H1 (cell line): ENCODE results near the gene INTS1. TPM values are rescaled to one million over a fixed set of nuclear protein-coding genes. Genes with fewer than 3 reads are reported as not detected.

Source experiments
- CTCF ChIA-PET: fragments of 300-600 bp; sonication (Branson Sonifier 250); formaldehyde crosslinking; loops from one replicate; lab custom pipeline; 2021; ENCODE audit not compliant: partially characterized antibody; lab: Charles Lee
- POLR2A ChIA-PET: fragments of 300-600 bp; sonication (Branson Sonifier 250); formaldehyde crosslinking; loops from one replicate; lab custom pipeline; 2021; ENCODE audit warnings: inconsistent platforms; ENCODE audit not compliant: partially characterized antibody; lab: Charles Lee
- DNase-seq, 2 experiments: peaks; one replicate each; pipeline versions ENCODE4 v3.0.0 to v3.0.0-alpha.2; 2010 to 2022; ENCODE audit warnings: low spot score in 2 of 2, low read depth in 1 of 2, mixed read lengths in 1 of 2
- FAIRE-seq: peaks from 2 replicates; lab custom pipeline; 2011; peaks lifted over from hg19 to GRCh38; lab: Jason Lieb, UNC
- H2AFZ ChIP-seq: 2 replicates; pipeline ENCODE4 v1.8.1; 2012; ENCODE audit warnings: low read length, inconsistent platforms
- H2AK5ac ChIP-seq: 2 replicates; pipeline ENCODE4 v1.6.1; 2013; ENCODE audit warnings: low read depth, low read length
- H2BK120ac ChIP-seq: replicated peaks from 2 replicates; pipeline ENCODE3; 2013; ENCODE audit warnings: low read depth, low read length, inconsistent platforms
- H2BK12ac ChIP-seq: 2 replicates; pipeline ENCODE4 v1.6.1; 2013; ENCODE audit warnings: low read depth, low read length
- H2BK15ac ChIP-seq: 2 replicates; pipeline ENCODE4 v1.6.1; 2013; ENCODE audit warnings: low read length
- H2BK20ac ChIP-seq: 2 replicates; pipeline ENCODE4 v1.6.1; 2013; ENCODE audit warnings: low read length
- H2BK5ac ChIP-seq: 2 replicates; pipeline ENCODE4 v1.6.1; 2013; ENCODE audit warnings: low read depth, low read length
- H3K14ac ChIP-seq: 2 replicates; pipeline ENCODE4 v1.6.1; 2013; ENCODE audit warnings: inconsistent platforms; ENCODE audit not compliant: insufficient read length
- H3K18ac ChIP-seq: 2 replicates; pipeline ENCODE4 v1.6.1; 2013; ENCODE audit warnings: low read length; ENCODE audit errors: extremely low read depth
- H3K23ac ChIP-seq: 2 replicates; pipeline ENCODE4 v1.6.1; 2013; ENCODE audit warnings: inconsistent platforms; ENCODE audit not compliant: insufficient read length
- H3K23me2 ChIP-seq: 2 replicates; pipeline ENCODE4 v1.6.1; 2013; ENCODE audit warnings: low read depth, low read length
- H3K27ac ChIP-seq: 2 replicates; pipeline ENCODE4 v1.6.1; 2011; ENCODE audit warnings: low read depth, low read length, inconsistent platforms
- H3K27me3 ChIP-seq, 4 experiments: replicated peaks in 1 of 4; 1 replicate in 1 of 4; 2 replicates in 3 of 4; pipeline versions ENCODE4 v1.6.1 to v1.8.1; 2011 to 2013; ENCODE audit warnings: low read length in 3 of 4, mild to moderate bottlenecking in 3 of 4, inconsistent platforms in 2 of 4, mixed read lengths in 2 of 4, moderate library complexity in 1 of 4; ENCODE audit not compliant: control insufficient read depth in 3 of 4, insufficient read depth in 3 of 4; ENCODE audit errors: extremely low read depth in 1 of 4
- H3K36me3 ChIP-seq, 4 experiments: 2 replicates each; pipeline versions ENCODE4 v1.6.1 to v1.8.1; 2011 to 2013; ENCODE audit warnings: mild to moderate bottlenecking in 4 of 4, low read length in 3 of 4, moderate library complexity in 2 of 4, control low read depth in 1 of 4, inconsistent platforms in 1 of 4; ENCODE audit not compliant: insufficient read depth in 4 of 4, control insufficient read depth in 2 of 4
- H3K4ac ChIP-seq: replicated peaks from 2 replicates; pipeline ENCODE3; 2013; ENCODE audit warnings: low read length, low read depth, mixed read lengths, inconsistent platforms; ENCODE audit not compliant: insufficient read length
- H3K4me1 ChIP-seq, 4 experiments: replicated peaks in 1 of 4; 1 replicate in 1 of 4; 2 replicates in 3 of 4; pipeline versions ENCODE4 v1.6.1 to v1.8.1; 2011 to 2013; ENCODE audit warnings: low read length in 3 of 4, inconsistent platforms in 2 of 4, mixed read lengths in 1 of 4; ENCODE audit not compliant: insufficient read depth in 4 of 4, control insufficient read depth in 3 of 4
- H3K4me2 ChIP-seq, 2 experiments: 2 replicates each; pipeline versions ENCODE4 v1.6.1 to v1.8.1; 2011 to 2013; ENCODE audit warnings: low read depth in 2 of 2, low read length in 2 of 2, control low read depth in 1 of 2, inconsistent platforms in 1 of 2, mild to moderate bottlenecking in 1 of 2; ENCODE audit not compliant: insufficient read depth in 1 of 2
- H3K4me3 ChIP-seq, 4 experiments: fragments of 200-600, 300-600 bp in 1 of 4; sonication (generic), shearing (Covaris generic), sonication (Bioruptor Twin) in 1 of 4; 2 replicates each; pipeline versions ENCODE4 v1.5.1 to v1.8.1; 2011 to 2016; ENCODE audit warnings: low read length in 4 of 4, low read depth in 3 of 4, control low read depth in 2 of 4, inconsistent platforms in 2 of 4, mild to moderate bottlenecking in 2 of 4, mixed read lengths in 1 of 4, moderate library complexity in 1 of 4; ENCODE audit not compliant: insufficient read depth in 2 of 4; ENCODE audit errors: extremely low read depth in 1 of 4
- H3K56ac ChIP-seq: replicated peaks from 2 replicates; pipeline ENCODE3; 2013; ENCODE audit warnings: low read depth, mild to moderate bottlenecking, mixed read lengths, low read length, inconsistent platforms; ENCODE audit not compliant: insufficient read length
- H3K79me1 ChIP-seq: 2 replicates; pipeline ENCODE4 v1.6.1; 2013; ENCODE audit warnings: low read depth, low read length, control low read depth
- H3K79me2 ChIP-seq, 2 experiments: 2 replicates each; pipeline versions ENCODE4 v1.6.1 to v1.8.1; 2012 to 2013; ENCODE audit warnings: low read length in 2 of 2, mild to moderate bottlenecking in 2 of 2, inconsistent platforms in 1 of 2; ENCODE audit not compliant: insufficient read depth in 2 of 2, control insufficient read depth in 1 of 2
- H3K9ac ChIP-seq, 4 experiments: replicated peaks in 1 of 4; 1 replicate in 1 of 4; 2 replicates in 3 of 4; pipeline versions ENCODE4 v1.6.1 to v1.8.1; 2011 to 2013; ENCODE audit warnings: low read depth in 3 of 4, low read length in 3 of 4, control low read depth in 2 of 4, mild to moderate bottlenecking in 2 of 4, moderate library complexity in 2 of 4, inconsistent platforms in 1 of 4; ENCODE audit errors: extremely low read depth in 1 of 4
- H3K9me3 ChIP-seq, 2 experiments: 2 replicates each; pipeline versions ENCODE4 v1.6.1 to v1.8.1; 2012 to 2013; ENCODE audit warnings: mild to moderate bottlenecking in 2 of 2, moderate library complexity in 2 of 2, control low read depth in 1 of 2, inconsistent platforms in 1 of 2, low read depth in 1 of 2, low read length in 1 of 2, mixed read lengths in 1 of 2; ENCODE audit not compliant: insufficient read depth in 2 of 2
- H4K20me1 ChIP-seq, 2 experiments: replicated peaks in 1 of 2; 2 replicates each; pipeline versions ENCODE3 to v1.8.1; 2011 to 2013; ENCODE audit warnings: inconsistent platforms in 2 of 2, low read length in 2 of 2, mild to moderate bottlenecking in 1 of 2; ENCODE audit not compliant: insufficient read depth in 2 of 2, control insufficient read depth in 1 of 2
- H4K5ac ChIP-seq: 2 replicates; pipeline ENCODE4 v1.6.1; 2013; ENCODE audit warnings: low read length, low read depth, mixed read lengths, inconsistent platforms; ENCODE audit not compliant: insufficient read length
- H4K8ac ChIP-seq: 2 replicates; pipeline ENCODE4 v1.8.0; 2013; ENCODE audit warnings: mild to moderate bottlenecking, moderate library complexity, low read length, inconsistent platforms; ENCODE audit not compliant: insufficient read depth; ENCODE audit errors: extremely low read depth
- H4K91ac ChIP-seq: replicated peaks from 2 replicates; pipeline ENCODE3; 2013; ENCODE audit warnings: low read length, mixed read lengths, inconsistent platforms; ENCODE audit not compliant: insufficient read length
- BCL11A ChIP-seq, 2 experiments: IDR thresholded peaks; one replicate each; pipeline ENCODE4 v1.6.1; 2011; ENCODE audit warnings: low read depth in 2 of 2, low read length in 2 of 2, mild to moderate bottlenecking in 2 of 2
- CHD2 ChIP-seq: IDR thresholded peaks from 2 replicates; pipeline ENCODE4 v1.6.1; 2012; ENCODE audit warnings: low read length, improper control_type of control experiment
- EP300 ChIP-seq, 2 experiments: IDR thresholded peaks; 1 replicate in 1 of 2; 2 replicates in 1 of 2; pipeline ENCODE4 v1.6.1; 2011 to 2012; ENCODE audit warnings: low read depth in 2 of 2, low read length in 2 of 2, mild to moderate bottlenecking in 2 of 2, borderline replicate concordance in 1 of 2, inconsistent platforms in 1 of 2, moderate library complexity in 1 of 2
- EZH2 ChIP-seq: fragments of 200-600 bp; sonication (generic); IDR thresholded peaks from 2 replicates; pipeline ENCODE4 v1.7.1; 2012; ENCODE audit warnings: low read depth, mild to moderate bottlenecking, moderate library complexity, low read length, inconsistent platforms; ENCODE audit not compliant: severe bottlenecking
- HDAC6 ChIP-seq: IDR thresholded peaks from one replicate; pipeline ENCODE4 v1.7.1; 2012; ENCODE audit warnings: low read depth, mild to moderate bottlenecking, inconsistent platforms, low read length, moderate library complexity
- KDM1A ChIP-seq: fragments of 200-600, 300-600 bp; sonication (generic); IDR thresholded peaks from 2 replicates; pipeline ENCODE4 v1.7.1; 2016; ENCODE audit warnings: mild to moderate bottlenecking, low read length, borderline replicate concordance
- POLR2AphosphoS5 ChIP-seq: IDR thresholded peaks from 2 replicates; pipeline ENCODE4 v1.6.1; 2011; ENCODE audit warnings: low read depth, low read length
- RXRA ChIP-seq: IDR thresholded peaks from 2 replicates; pipeline ENCODE4 v1.6.1; 2011; ENCODE audit warnings: low read depth, mild to moderate bottlenecking, low read length, moderate library complexity; ENCODE audit not compliant: insufficient read depth
- SP4 ChIP-seq: IDR thresholded peaks from 2 replicates; pipeline ENCODE4 v1.6.1; 2012; ENCODE audit warnings: low read length, inconsistent platforms
- TAF1 ChIP-seq: IDR thresholded peaks from 2 replicates; pipeline ENCODE4 v1.6.1; 2011; ENCODE audit warnings: mild to moderate bottlenecking, low read depth, low read length
- TBP ChIP-seq: IDR thresholded peaks from 2 replicates; pipeline ENCODE4 v1.6.1; 2011; ENCODE audit warnings: low read depth, low read length, improper control_type of control experiment
- YY1 ChIP-seq: IDR thresholded peaks from 2 replicates; pipeline ENCODE4 v1.6.1; 2011; ENCODE audit warnings: low read depth, mild to moderate bottlenecking, low read length
- WGBS, 2 experiments: shearing (Covaris generic) in 1 of 2; methylation state at CpG; one replicate each; pipeline versions ENCODE4 v1.1.6 to v1.1.7; 2013 to 2015; ENCODE audit warnings: low lambda C conversion rate in 2 of 2, mixed read lengths in 2 of 2, inconsistent platforms in 1 of 2, low coverage in 1 of 2, missing lambda C conversion rate in 1 of 2; ENCODE audit not compliant: insufficient replicate concordance in 2 of 2, insufficient coverage in 1 of 2, insufficient read length in 1 of 2; ENCODE audit errors: extremely low coverage in 1 of 2, missing lambda C conversion rate in 1 of 2; 5-methylcytosine and 5-hydroxymethylcytosine counted together
- polyA plus RNA-seq, 7 experiments: library from polyadenylated mRNA; depleted of rRNA in 3 of 7; stranded (reverse) in 5 of 7; unstranded in 2 of 7; fragments of >200 nt in 5 of 7; fragments of 200-250 nt in 2 of 7; gene quantifications; 1 replicate in 5 of 7; 2 replicates in 1 of 7; 4 replicates in 1 of 7; pipeline versions ENCODE4 v1.2.1 to v1.2.3, GENCODE V29; 2011 to 2013; ENCODE audit warnings: missing spikeins in 2 of 7, mixed read lengths in 2 of 7
- total RNA-seq: library from RNA; stranded (reverse); fragmentation: NEBNext Ultra II Directional; extraction: Animal tissue kit (Norgen Biotek cat#: 25700); gene quantifications from 2 replicates; pipeline ENCODE4 v1.2.1, GENCODE V29; 2021

The INTS1 gene
- total and polyA plus RNA-seq, 2 of the 8 experiments (the other 6 are each of a cell fraction or from before 2014, with no cell fraction given), result 76.9 to 104 TPM

GRCh38 chr7:1514995-1515401 is 10.8 kb upstream of the INTS1 start:
- no peak overlapping the region for H4K5ac ChIP-seq
- no peak overlapping the region for H2BK15ac ChIP-seq
- no peak overlapping the region for H2BK120ac ChIP-seq
- no peak overlapping the region for H3K18ac ChIP-seq
- DNase-seq (no peak), FAIRE-seq (no peak)
- H2BK12ac ChIP-seq, result no peak overlapping the region
- H4K20me1 ChIP-seq, result no peaks in the 10 kb centered on the region
- TF ChIP-seq YY1 (no peak), HDAC6 (no peak), KDM1A (no peak), POLR2AphosphoS5 (no peak), TAF1 (no peak), TBP (no peak), EP300 (IDR thresholded peaks at IDR 0.05; ENCODE audit: borderline replicate concordance in 1 of 2, low read depth in 2 of 2, low read length in 2 of 2) (no peak), BCL11A (IDR thresholded peaks at IDR 0.05; ENCODE audit: low read depth in 2 of 2, low read length in 2 of 2) (no peak), EZH2 (no peak), RXRA (no peak), SP4 (no peak), CHD2 (no peak)
- H3K79me1 ChIP-seq, result no peaks in the 10 kb centered on the region
- H3K4me1 ChIP-seq, result no peaks in the 10 kb centered on the region
- H2AK5ac ChIP-seq, result no peak overlapping the region
- WGBS, 2 experiments, result 86% methylated on average over 4 of the region's 4 CpGs; no CpG with 5 or more reads in 1 of the 2 experiments
- no peak overlapping the region for H3K27ac ChIP-seq
- no peak overlapping the region for H2BK5ac ChIP-seq
- CTCF ChIA-PET, result interaction anchor here (1.0 to 1.6 kb wide), 2 partner anchors 10 to 41 kb away, joined by 3 to 4 read pairs; partner anchors contain the start of genes INTS1 and TMEM184A
- no peaks in the 10 kb centered on the region for H3K27me3 ChIP-seq
- H3K9me3 ChIP-seq, result no peaks in the 10 kb centered on the region
- H4K8ac ChIP-seq, result no peak overlapping the region
- H3K56ac ChIP-seq, result no peak overlapping the region
- no peak overlapping the region for H3K9ac ChIP-seq
- H2AFZ ChIP-seq, result no peak overlapping the region
- H3K23me2 ChIP-seq, result no peaks in the 10 kb centered on the region
- no peak overlapping the region for H3K4ac ChIP-seq
- no peak overlapping the region for H3K4me3 ChIP-seq
- no peak overlapping the region for H3K23ac ChIP-seq
- POLR2A ChIA-PET, result interaction anchor here (0.6 to 1.0 kb wide), 2 partner anchors 19 to 102 kb away, joined by 3 to 4 read pairs; no protein-coding TSS in a partner anchor
- no peak overlapping the region for H3K4me2 ChIP-seq
- no peak overlapping the region for H3K14ac ChIP-seq
- no peak overlapping the region for H4K91ac ChIP-seq
- H3K36me3 ChIP-seq, result no peaks in the 10 kb centered on the region
- no peaks in the 10 kb centered on the region for H3K79me2 ChIP-seq
- no peak overlapping the region for H2BK20ac ChIP-seq
